Measurements from ENCODE around the gene TMEM178B.
"Not testable (repeated sequence)": the region's sequence is repeated elsewhere in the genome, so short reads cannot be mapped to it uniquely, and the experiment has no call there.

The TMEM178B gene

DNA sequence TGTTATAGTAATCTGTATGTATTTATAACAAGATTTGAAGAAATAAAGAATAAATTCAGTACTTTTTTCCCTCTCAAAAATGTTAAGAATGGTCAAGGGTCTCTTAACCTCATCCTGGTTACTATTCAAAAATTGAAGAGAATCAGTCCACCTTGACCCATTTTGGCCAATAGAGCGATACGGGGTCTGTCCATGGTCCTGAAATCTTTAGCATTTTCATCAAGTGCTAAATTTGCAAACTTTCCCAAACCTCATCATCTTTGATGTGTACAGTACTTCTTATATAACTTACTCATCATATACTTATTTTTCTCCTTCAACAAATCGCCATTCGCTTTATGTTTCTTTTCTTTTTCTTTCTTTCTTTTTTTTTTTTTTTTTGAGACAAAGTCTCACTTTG is 23.6 kb downstream of the TMEM178B start:
- no peak for TF ChIP-seq Cebpa-rat (IDR thresholded peaks at IDR 0.05)
- no peak overlapping the region for H3K9ac ChIP-seq
- no peak overlapping the region for H3K27ac ChIP-seq
- no peaks in the 10 kb centered on the region for H3K36me3 ChIP-seq
- no peaks in the 10 kb centered on the region for H3K4me1 ChIP-seq
- no peaks in the 10 kb centered on the region for H3K9me3 ChIP-seq (replicated peaks in 1 of 11)
- no peaks in the 10 kb centered on the region for H3K27me3 ChIP-seq
- H3K4me3 ChIP-seq = no peak overlapping the region
- no peaks in the 10 kb centered on the region for H4K20me1 ChIP-seq
- H3K4me2 ChIP-seq = no peak overlapping the region

DNA sequence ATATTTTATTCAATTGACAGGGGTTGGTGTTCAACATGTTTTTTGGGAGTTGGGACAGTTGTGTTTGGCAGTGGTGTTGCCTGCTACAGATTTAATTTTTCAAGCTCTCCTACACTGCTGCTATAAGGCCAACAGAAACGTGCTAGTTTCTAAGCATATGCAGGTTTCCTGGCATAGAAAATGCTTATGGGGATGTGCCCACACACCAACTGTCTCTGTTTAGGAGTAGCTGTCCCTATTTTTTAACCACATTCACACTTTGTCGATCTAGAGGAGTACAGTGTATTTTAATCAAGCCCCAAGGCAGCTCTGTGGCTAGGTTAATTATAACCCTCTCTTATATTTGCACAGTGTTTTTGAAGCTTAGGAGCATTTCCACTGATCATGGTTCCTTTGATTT is 28.6 kb downstream of the TMEM178B start:
- no peaks in the 10 kb centered on the region for H3K36me3 ChIP-seq
- H3K4me3 ChIP-seq = no peak overlapping the region
- H3K9me3 ChIP-seq (replicated peaks in 1 of 11) = 0 out of 22 replicates have a peak, but pooled peaks cover 0 to 3% (median 0%) of the 10 kb centered on the region in 11 experiments
- 0 out of 20 replicates have a peak, but pooled peaks cover 0 to 4% (median 0%) of the 10 kb centered on the region in 10 experiments for H3K4me1 ChIP-seq
- no peak overlapping the region for H3K27ac ChIP-seq
- H3K4me2 ChIP-seq = no peak overlapping the region
- no peak overlapping the region for H3K9ac ChIP-seq
- H4K20me1 ChIP-seq = no peaks in the 10 kb centered on the region
- no peak for TF ChIP-seq Cebpa-rat (IDR thresholded peaks at IDR 0.05)
- H3K27me3 ChIP-seq = no peaks in the 10 kb centered on the region

- Histone ChIP-seq H3K4me3 (no peak overlapping the region), H3K27ac (no peak overlapping the region), H3K36me3 (no peaks in the 10 kb centered on the region), H3K9ac (no peak overlapping the region), H4K20me1 (no peaks in the 10 kb centered on the region), H3K27me3 (no peaks in the 10 kb centered on the region), H3K9me3 (replicated peaks in 1 of 11) (peaks cover 4 to 15% (median 10%) of the 10 kb centered on the region in 11 experiments; a peak in 20 of 22 replicates), H3K4me2 (no peak overlapping the region), H3K4me1 (0 out of 20 replicates have a peak, but pooled peaks cover 0 to 4% (median 0%) of the 10 kb centered on the region in 10 experiments)
- no peak for TF ChIP-seq Cebpa-rat (IDR thresholded peaks at IDR 0.05)
Measured at GRCh38 chr7:141103847-141104429, 30.1 kb downstream of the TMEM178B start.

- H3K27me3 ChIP-seq = no peaks in the 10 kb centered on the region
- H3K27ac ChIP-seq = no peak overlapping the region
- H4K20me1 ChIP-seq = no peaks in the 10 kb centered on the region
- no peaks in the 10 kb centered on the region for H3K4me1 ChIP-seq
- no peak for TF ChIP-seq Cebpa-rat (IDR thresholded peaks at IDR 0.05)
- no peaks in the 10 kb centered on the region for H3K36me3 ChIP-seq
- peaks cover 9 to 23% (median 13%) of the 10 kb centered on the region in 11 experiments; a peak in 21 of 22 replicates for H3K9me3 ChIP-seq (replicated peaks in 1 of 11)
- no peak overlapping the region for H3K9ac ChIP-seq
- H3K4me2 ChIP-seq = no peak overlapping the region
- H3K4me3 ChIP-seq = no peak overlapping the region
Measured at GRCh38 chr7:141113131-141113530, 39.3 kb downstream of the TMEM178B start.

DNA sequence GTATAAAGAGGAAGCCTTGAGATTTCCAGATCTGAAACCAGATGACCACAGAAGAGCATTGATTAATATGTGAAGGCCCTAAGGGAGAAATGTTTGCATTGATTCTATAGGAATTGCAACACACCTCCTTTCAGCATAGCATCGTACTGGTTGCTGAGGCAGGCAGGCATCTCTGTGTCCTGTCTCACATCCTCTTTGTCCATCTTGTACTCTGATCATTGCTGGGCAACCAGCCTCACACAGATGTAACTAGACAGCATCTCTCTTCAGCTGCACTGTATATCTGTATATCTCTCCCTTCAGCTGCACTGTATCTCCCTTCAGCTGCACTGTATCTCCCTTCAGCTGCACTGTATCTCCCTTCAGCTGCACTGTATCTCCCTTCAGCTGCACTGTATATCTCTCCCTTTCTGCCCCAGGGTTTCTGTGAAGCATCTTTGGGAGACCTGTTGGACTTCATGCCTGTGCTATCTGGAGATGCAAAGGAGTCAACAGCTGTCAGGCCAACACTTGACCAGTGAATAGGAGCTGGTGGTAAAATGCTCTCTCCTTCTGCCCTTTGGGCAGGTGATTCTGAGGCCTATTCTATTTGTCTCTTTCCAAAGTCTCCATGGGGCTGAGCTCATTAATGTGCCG is 40.3 kb downstream of the TMEM178B start:
- TF ChIP-seq Cebpa-rat (IDR thresholded peaks at IDR 0.05) = no peak
- no peak overlapping the region for H3K27ac ChIP-seq
- no peak overlapping the region for H3K4me2 ChIP-seq
- H3K4me1 ChIP-seq = no peaks in the 10 kb centered on the region
- no peaks in the 10 kb centered on the region for H4K20me1 ChIP-seq
- H3K36me3 ChIP-seq = no peaks in the 10 kb centered on the region
- no peak overlapping the region for H3K4me3 ChIP-seq
- H3K9me3 ChIP-seq (replicated peaks in 1 of 11) = peaks cover 0 to 13% (median 3%) of the 10 kb centered on the region in 11 experiments; a peak in 12 of 22 replicates
- H3K27me3 ChIP-seq = no peaks in the 10 kb centered on the region
- no peak overlapping the region for H3K9ac ChIP-seq

DNA sequence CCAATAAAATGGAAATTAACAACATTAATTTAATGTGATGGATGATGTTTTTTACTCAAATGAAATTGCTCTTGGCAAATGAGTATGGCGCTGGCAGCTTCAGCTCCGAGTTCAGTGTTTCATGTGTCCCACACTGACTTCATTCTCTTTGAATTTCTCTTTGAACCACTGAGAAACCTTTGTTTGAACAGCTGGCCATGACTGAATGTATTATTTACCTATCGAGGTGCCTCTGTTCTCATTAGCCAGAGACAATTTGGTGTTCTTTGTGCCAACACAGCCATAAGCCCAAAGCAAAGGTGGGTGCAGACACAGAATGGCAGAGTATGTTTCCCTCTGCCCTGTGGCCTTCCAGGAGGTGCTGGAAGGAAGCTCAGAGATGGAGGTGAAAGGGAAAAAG is 42.1 kb downstream of the TMEM178B start:
- H3K9ac ChIP-seq = no peak overlapping the region
- no peak overlapping the region for H3K4me2 ChIP-seq
- H3K27ac ChIP-seq = no peak overlapping the region
- no peaks in the 10 kb centered on the region for H3K27me3 ChIP-seq
- peaks cover 0 to 4% (median 0%) of the 10 kb centered on the region in 11 experiments; a peak in 1 of 22 replicates for H3K9me3 ChIP-seq (replicated peaks in 1 of 11)
- H3K4me3 ChIP-seq = no peak overlapping the region
- no peaks in the 10 kb centered on the region for H4K20me1 ChIP-seq
- no peaks in the 10 kb centered on the region for H3K4me1 ChIP-seq
- TF ChIP-seq Cebpa-rat (IDR thresholded peaks at IDR 0.05) = no peak
- H3K36me3 ChIP-seq = no peaks in the 10 kb centered on the region

DNA sequence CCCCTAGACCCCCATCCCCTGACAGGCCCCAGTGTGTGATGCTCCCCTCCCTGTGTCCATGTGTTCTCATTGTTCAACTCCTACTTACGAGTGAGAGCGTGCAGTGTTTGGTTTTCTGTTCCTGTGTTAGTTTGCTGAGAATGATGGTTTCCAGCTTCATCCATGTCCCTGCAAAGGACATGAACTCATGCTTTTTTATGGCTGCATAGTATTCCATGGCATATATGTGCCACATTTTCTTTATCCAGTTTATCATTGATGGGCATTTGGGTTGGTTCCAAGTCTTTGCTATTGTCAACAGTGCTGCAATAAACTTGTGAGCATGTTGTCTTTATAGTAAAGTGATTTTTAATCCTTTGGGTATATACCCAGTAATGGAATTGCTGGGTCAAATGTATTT is 42.8 kb downstream of the TMEM178B start:
- H3K36me3 ChIP-seq; H3K27ac ChIP-seq; H3K4me1 ChIP-seq; H3K9me3 ChIP-seq (replicated peaks in 1 of 11); H3K27me3 ChIP-seq; H3K4me3 ChIP-seq; H3K4me2 ChIP-seq; H3K9ac ChIP-seq; H4K20me1 ChIP-seq: not testable (repeated sequence)

- H3K9ac ChIP-seq = no peak overlapping the region
Measured at GRCh38 chr7:141118767-141119166, 44.9 kb downstream of the TMEM178B start.

DNA sequence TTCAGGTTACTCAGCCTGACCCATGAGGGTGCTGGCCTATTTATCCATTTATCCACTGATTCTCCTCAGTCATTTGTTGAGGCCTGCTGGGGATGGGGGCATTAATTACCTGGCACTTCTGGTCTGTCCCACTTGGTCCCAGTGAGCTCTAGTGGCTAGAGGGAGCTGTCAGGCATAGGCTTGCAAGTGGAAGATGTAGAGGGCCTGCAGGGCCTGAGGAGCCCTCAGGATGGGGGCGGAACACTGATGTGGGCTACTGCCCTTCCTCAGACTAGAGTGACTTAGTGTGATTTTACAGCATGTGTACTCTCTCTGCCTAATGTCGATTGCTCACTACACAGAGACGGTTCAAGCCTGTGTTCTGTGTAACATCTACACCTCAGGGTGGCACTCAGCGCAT is 45.3 kb downstream of the TMEM178B start:
- H3K27me3 ChIP-seq = no peaks in the 10 kb centered on the region
- no peak overlapping the region for H3K27ac ChIP-seq
- no peak for TF ChIP-seq Cebpa-rat (IDR thresholded peaks at IDR 0.05)
- no peaks in the 10 kb centered on the region for H3K4me1 ChIP-seq
- H4K20me1 ChIP-seq = no peaks in the 10 kb centered on the region
- no peaks in the 10 kb centered on the region for H3K36me3 ChIP-seq
- H3K9me3 ChIP-seq (replicated peaks in 1 of 11) = no peaks in the 10 kb centered on the region
- no peak overlapping the region for H3K4me2 ChIP-seq
- H3K9ac ChIP-seq = no peak overlapping the region
- H3K4me3 ChIP-seq = no peak overlapping the region

More at GRCh38 chr7:141118767-141119166, 44.9 kb downstream of the TMEM178B start:
- H3K27me3 ChIP-seq = no peaks in the 10 kb centered on the region
- no peak for TF ChIP-seq Cebpa-rat (IDR thresholded peaks at IDR 0.05)
- no peaks in the 10 kb centered on the region for H3K36me3 ChIP-seq
- H3K27ac ChIP-seq = no peak overlapping the region
- H4K20me1 ChIP-seq = no peaks in the 10 kb centered on the region
- no peaks in the 10 kb centered on the region for H3K4me1 ChIP-seq
- no peaks in the 10 kb centered on the region for H3K9me3 ChIP-seq (replicated peaks in 1 of 11)
- H3K4me3 ChIP-seq = no peak overlapping the region
- no peak overlapping the region for H3K4me2 ChIP-seq

- no peaks in the 10 kb centered on the region for H3K27me3 ChIP-seq
- no peak for TF ChIP-seq Cebpa-rat (IDR thresholded peaks at IDR 0.05)
- no peaks in the 10 kb centered on the region for H4K20me1 ChIP-seq
- no peak overlapping the region for H3K27ac ChIP-seq
- no peak overlapping the region for H3K9ac ChIP-seq
- no peaks in the 10 kb centered on the region for H3K4me1 ChIP-seq
- no peaks in the 10 kb centered on the region for H3K9me3 ChIP-seq (replicated peaks in 1 of 11)
- H3K36me3 ChIP-seq = no peaks in the 10 kb centered on the region
- H3K4me3 ChIP-seq = no peak overlapping the region
- no peak overlapping the region for H3K4me2 ChIP-seq
Measured at GRCh38 chr7:141122736-141123135, 48.9 kb downstream of the TMEM178B start.
